ENCODE results near the gene TTLL13.

DNA sequence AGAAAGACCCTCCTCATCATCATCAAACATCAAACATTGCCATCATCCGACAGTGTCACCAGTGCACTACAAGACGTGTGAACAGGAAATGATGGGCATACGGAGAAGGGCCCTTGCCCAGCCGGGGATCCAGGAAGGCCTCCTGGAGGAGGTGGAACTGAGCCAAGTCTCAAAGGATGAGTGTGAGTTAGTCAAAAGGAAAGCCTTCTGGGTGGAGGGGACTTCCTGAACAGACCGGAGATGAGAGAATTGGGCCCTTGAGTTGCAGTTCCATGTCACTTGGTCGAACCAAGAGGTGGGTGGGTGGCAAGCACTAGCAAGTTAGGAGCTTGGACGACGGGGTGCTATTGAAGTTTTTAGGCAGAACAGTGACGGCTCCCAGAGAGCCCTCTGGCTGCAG lies 39.8 kb upstream of the TTLL13 start:
- TF ChIP-seq SMC3 (IDR thresholded peaks at IDR 0.05; ENCODE audit: low read depth, low read length) (no peak), CTCF (conservative IDR thresholded peaks at IDR 0.05; ENCODE audit: low read depth, low read length) (no peak), MXI1 (IDR thresholded peaks at IDR 0.05; ENCODE audit: borderline replicate concordance, low read depth, low read length) (no peak), RCOR1 (IDR thresholded peaks at IDR 0.05; ENCODE audit: insufficient replicate concordance, low read length) (no peak), RFX5 (IDR thresholded peaks at IDR 0.05; ENCODE audit: low read depth, low read length) (no peak), ELK1 (IDR thresholded peaks at IDR 0.05; ENCODE audit: borderline replicate concordance, low read depth, low read length) (no peak), POLR2A (IDR thresholded peaks at IDR 0.05; ENCODE audit: low read depth, low read length) (no peak), USF2 (IDR thresholded peaks at IDR 0.05; ENCODE audit: low read depth, low read length) (no peak), FOS (IDR thresholded peaks at IDR 0.05; ENCODE audit: low read depth, low read length) (no peak), CEBPB (IDR thresholded peaks at IDR 0.05; ENCODE audit: low read depth, low read length) (no peak), RAD21 (IDR thresholded peaks at IDR 0.05; ENCODE audit: low read length) (no peak), NFE2L2 (IDR thresholded peaks at IDR 0.05; ENCODE audit: low read depth, low read length) (no peak), BHLHE40 (IDR thresholded peaks at IDR 0.05; ENCODE audit: low read depth, low read length) (no peak), MAZ (IDR thresholded peaks at IDR 0.05; ENCODE audit: borderline replicate concordance, low read depth, low read length) (no peak)

Data from IMR-90 (cell line).